ENCODE results near the gene RINT1. TPM values are rescaled to one million over a fixed set of nuclear protein-coding genes. Genes with fewer than 3 reads are reported as not detected.

Gene RINT1
- polyA plus RNA-seq, 3 donors = 3.2 to 11.8 (median 5.2) TPM

GRCh38 chr7:105599551-105599950, 67.5 kb downstream of the RINT1 start:
- Histone ChIP-seq H3K79me2 (ENCODE audit: insufficient read depth, low read length) (no peaks in the 10 kb centered on the region), H2AFZ (ENCODE audit: insufficient read depth, low read depth, low read length, poor library complexity, severe bottlenecking) (no peak overlapping the region), H3K36me3 (replicated peaks in 1 of 2; ENCODE audit: control insufficient read depth in 1 of 2, insufficient read depth in 2 of 2, low read length in 2 of 2) (no peaks in the 10 kb centered on the region), H3K9me3 (replicated peaks in 1 of 2; ENCODE audit: control insufficient read depth in 1 of 2, insufficient read depth in 1 of 2, low read length in 2 of 2) (no peaks in the 10 kb centered on the region), H3K9ac (ENCODE audit: insufficient read depth, low read length, poor library complexity, severe bottlenecking) (no peak overlapping the region), H4K20me1 (ENCODE audit: insufficient read depth, low read length) (no peaks in the 10 kb centered on the region), H3K4me3 (replicated peaks in 1 of 3; ENCODE audit: low read depth in 2 of 3, low read length in 3 of 3) (no peak overlapping the region), H3K4me1 (ENCODE audit: control insufficient read depth in 1 of 2, insufficient read depth in 2 of 2, low read length in 2 of 2) (no peaks in the 10 kb centered on the region), H3K27me3 (ENCODE audit: control insufficient read depth in 2 of 2, insufficient read depth in 2 of 2, low read length in 2 of 2) (no peaks in the 10 kb centered on the region), H3K4me2 (replicated peaks; ENCODE audit: extremely low read depth, low read length, poor library complexity, severe bottlenecking) (no peak overlapping the region), H3K27ac (ENCODE audit: low read depth in 1 of 2, low read length in 2 of 2) (no peak overlapping the region)
- WGBS (ENCODE audit: insufficient coverage) = 49% methylated on average over 2 of the region's 3 CpGs
- DNase-seq = no peak
- Mint-ChIP-seq H3K36me3 (peaks cover 0 to 5% of the 10 kb centered on the region in 2 donors), H3K4me1 (no peaks in the 10 kb centered on the region), H3K27ac (no peak overlapping the region), H3K4me3 (no peak overlapping the region), H3K27me3 (ENCODE audit: low read depth in 3 of 3) (peaks cover 5 to 16% (median 6%) of the 10 kb centered on the region in 3 donors), H3K9me3 (no peaks in the 10 kb centered on the region)
- TF ChIP-seq, protein P1, sequence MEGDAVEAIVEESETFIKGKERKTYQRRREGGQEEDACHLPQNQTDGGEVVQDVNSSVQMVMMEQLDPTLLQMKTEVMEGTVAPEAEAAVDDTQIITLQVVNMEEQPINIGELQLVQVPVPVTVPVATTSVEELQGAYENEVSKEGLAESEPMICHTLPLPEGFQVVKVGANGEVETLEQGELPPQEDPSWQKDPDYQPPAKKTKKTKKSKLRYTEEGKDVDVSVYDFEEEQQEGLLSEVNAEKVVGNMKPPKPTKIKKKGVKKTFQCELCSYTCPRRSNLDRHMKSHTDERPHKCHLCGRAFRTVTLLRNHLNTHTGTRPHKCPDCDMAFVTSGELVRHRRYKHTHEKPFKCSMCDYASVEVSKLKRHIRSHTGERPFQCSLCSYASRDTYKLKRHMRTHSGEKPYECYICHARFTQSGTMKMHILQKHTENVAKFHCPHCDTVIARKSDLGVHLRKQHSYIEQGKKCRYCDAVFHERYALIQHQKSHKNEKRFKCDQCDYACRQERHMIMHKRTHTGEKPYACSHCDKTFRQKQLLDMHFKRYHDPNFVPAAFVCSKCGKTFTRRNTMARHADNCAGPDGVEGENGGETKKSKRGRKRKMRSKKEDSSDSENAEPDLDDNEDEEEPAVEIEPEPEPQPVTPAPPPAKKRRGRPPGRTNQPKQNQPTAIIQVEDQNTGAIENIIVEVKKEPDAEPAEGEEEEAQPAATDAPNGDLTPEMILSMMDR (IDR thresholded peaks at IDR 0.05) = no peak
- intact Hi-C loops (cut with micrococcal nuclease) = no loop called here

GRCh38 chr7:105600720-105601550, 68.9 kb downstream of the RINT1 start:
- TF ChIP-seq, protein P1 (IDR thresholded peaks at IDR 0.05) = no peak

More at GRCh38 chr7:105600720-105601550, 68.9 kb downstream of the RINT1 start:
- Mint-ChIP-seq H3K4me1 (no peaks in the 10 kb centered on the region), H3K36me3 (peaks cover 2 to 8% of the 10 kb centered on the region in 2 donors), H3K4me3 (no peak overlapping the region), H3K27me3 (ENCODE audit: low read depth in 3 of 3) (peaks cover 5 to 14% (median 6%) of the 10 kb centered on the region in 3 donors), H3K9me3 (no peaks in the 10 kb centered on the region), H3K27ac (no peak overlapping the region)
- intact Hi-C loops (cut with micrococcal nuclease) = no loop called here
- no peaks in the 10 kb centered on the region for H3K27me3 ChIP-seq (ENCODE audit: control insufficient read depth in 2 of 2, insufficient read depth in 2 of 2, low read length in 2 of 2)
- H3K4me1 ChIP-seq (ENCODE audit: control insufficient read depth in 1 of 2, insufficient read depth in 2 of 2, low read length in 2 of 2) = no peaks in the 10 kb centered on the region
- no peak overlapping the region for H3K4me3 ChIP-seq (replicated peaks in 1 of 3; ENCODE audit: low read depth in 2 of 3, low read length in 3 of 3)
- H3K9me3 ChIP-seq (replicated peaks in 1 of 2; ENCODE audit: control insufficient read depth in 1 of 2, insufficient read depth in 1 of 2, low read length in 2 of 2) = no peaks in the 10 kb centered on the region
- DNase-seq = no peak
- WGBS (ENCODE audit: insufficient coverage) = 90% methylated on average over 2 of the region's 14 CpGs
- no peak overlapping the region for H2AFZ ChIP-seq (ENCODE audit: insufficient read depth, low read depth, low read length, poor library complexity, severe bottlenecking)
- H3K36me3 ChIP-seq (replicated peaks in 1 of 2; ENCODE audit: control insufficient read depth in 1 of 2, insufficient read depth in 2 of 2, low read length in 2 of 2) = no peaks in the 10 kb centered on the region
- no peak overlapping the region for H3K4me2 ChIP-seq (replicated peaks; ENCODE audit: extremely low read depth, low read length, poor library complexity, severe bottlenecking)
- no peak overlapping the region for H3K27ac ChIP-seq (ENCODE audit: low read depth in 1 of 2, low read length in 2 of 2)
- no peak overlapping the region for H3K9ac ChIP-seq (ENCODE audit: insufficient read depth, low read length, poor library complexity, severe bottlenecking)
- no peaks in the 10 kb centered on the region for H3K79me2 ChIP-seq (ENCODE audit: insufficient read depth, low read length)
- H4K20me1 ChIP-seq (ENCODE audit: insufficient read depth, low read length) = no peaks in the 10 kb centered on the region
